NCI-H510A treated with DMSO at 0.1 percent for 48 hours (cell line): ENCODE measurements around the gene MCC.

ENCODE experiments used
- DNase-seq: peaks from one replicate; lab custom pipeline; 2025; lab: John Stamatoyannopoulos, UW

Gene MCC

GRCh38 chr5:113319256-113320053 lies 168.8 kb downstream of the MCC start:
- no peak for DNase-seq

DNA sequence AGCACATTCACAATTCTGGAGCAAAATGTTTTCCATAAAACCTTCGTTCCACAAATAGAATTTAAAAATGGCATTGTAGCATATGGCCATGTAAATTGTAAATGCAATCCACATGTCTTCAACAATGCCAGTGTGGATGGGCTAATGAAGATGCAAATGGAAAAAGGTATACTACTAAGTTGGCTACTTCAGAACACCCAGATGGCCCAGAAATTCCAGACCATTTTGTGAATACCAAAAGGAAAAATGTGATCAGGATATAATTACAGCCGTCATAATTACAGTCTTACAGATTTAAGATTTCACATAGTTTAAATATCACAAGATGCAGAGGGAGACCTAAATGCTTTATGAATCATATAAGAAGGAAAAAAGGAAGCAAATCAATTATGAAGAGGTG lies 170.6 kb downstream of the MCC start:
- DNase-seq, result no peak

- no peak for DNase-seq
Observed at GRCh38 chr5:113311301-113311700, 177.0 kb downstream of the MCC start.

GRCh38 chr5:113302120-113302519 lies 186.1 kb downstream of the MCC start:
- DNase-seq, result no peak

- DNase-seq, result no peak
Observed at GRCh38 chr5:113299591-113299990, 188.7 kb downstream of the MCC start.

- no peak for DNase-seq
Observed at GRCh38 chr5:113296676-113297075, 191.6 kb downstream of the MCC start.

DNA sequence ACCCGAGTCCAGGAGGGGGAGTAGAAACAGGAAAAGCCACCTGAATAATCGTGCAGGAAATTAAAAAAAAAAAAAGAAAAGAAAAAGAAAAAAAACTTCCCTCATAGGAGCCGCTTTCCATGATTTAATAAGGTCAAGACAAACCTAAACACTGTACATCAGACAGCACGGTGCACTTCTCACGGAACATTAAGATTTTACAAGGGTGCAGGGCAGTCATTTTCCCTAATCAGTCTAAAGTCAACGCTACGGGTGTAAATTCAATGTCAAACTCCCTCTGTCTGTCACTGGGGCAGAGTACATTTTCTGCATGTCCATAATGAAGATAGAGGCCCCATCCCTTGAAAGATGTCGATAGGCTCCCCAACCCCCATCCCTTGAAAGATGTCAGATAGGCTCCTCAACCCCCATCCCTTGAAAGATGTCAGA lies 193.1 kb downstream of the MCC start:
- no peak for DNase-seq

GRCh38 chr5:113294311-113295110 lies 193.7 kb downstream of the MCC start:
- DNase-seq, result no peak

DNA sequence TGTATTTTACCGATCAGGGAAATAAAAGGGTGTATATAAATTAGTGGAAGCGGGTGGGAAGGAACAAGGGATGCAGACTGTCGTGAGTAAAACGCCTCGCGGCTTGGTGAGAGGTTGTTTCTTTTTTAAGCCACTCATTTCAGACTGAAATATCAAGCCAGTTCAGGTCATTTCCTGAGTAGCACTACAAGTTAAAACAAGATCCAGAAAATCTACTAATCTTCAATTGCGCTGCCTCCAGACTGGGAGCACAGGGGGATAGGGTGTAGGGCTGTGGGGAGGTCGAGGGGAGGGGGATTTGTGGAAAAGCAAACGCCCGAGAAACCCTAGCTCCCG lies 194.3 kb downstream of the MCC start:
- no peak for DNase-seq

- DNase-seq, result no peak
Observed at GRCh38 chr5:113293068-113293974, 194.9 kb downstream of the MCC start.

GRCh38 chr5:113292462-113292861 lies 195.8 kb downstream of the MCC start:
- no peak for DNase-seq

DNA sequence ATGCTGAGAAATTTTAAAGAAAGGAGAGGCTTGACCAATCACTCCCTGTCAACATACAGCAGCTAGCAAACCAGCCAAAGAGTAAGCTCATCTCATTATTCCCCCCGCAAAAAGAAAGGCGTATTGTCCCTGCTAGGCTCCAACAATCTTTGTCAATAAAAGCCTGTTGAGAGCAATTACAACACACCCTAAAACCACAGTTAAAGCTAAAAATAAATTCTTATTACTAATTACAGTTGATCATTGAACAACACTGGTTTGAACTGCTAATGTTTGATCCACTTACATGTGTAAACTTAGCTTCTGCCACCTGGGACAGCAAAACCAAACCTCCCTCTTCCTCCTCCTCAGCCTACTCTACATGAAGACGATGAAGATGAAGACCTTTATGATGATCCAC lies 204.7 kb downstream of the MCC start:
- DNase-seq, result no peak

DNA sequence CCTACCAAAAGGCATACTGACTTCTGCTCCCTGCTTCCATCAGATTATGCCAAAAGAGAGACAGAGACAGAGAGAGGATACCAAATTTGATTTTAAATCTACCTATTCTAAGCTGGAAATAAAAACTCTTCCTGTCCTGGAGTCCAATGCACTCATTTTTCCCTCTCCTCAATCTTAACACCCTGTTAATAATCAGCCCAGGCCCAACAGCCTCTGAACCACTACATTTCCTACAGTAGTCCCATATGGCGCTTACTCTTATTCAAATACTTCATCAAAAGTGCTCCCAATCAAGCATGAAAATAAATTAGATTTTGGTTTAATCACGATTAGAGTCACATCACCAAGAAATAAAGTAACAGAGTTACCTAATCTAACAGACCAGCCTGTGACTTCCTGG lies 205.8 kb downstream of the MCC start:
- DNase-seq, result no peak

DNA sequence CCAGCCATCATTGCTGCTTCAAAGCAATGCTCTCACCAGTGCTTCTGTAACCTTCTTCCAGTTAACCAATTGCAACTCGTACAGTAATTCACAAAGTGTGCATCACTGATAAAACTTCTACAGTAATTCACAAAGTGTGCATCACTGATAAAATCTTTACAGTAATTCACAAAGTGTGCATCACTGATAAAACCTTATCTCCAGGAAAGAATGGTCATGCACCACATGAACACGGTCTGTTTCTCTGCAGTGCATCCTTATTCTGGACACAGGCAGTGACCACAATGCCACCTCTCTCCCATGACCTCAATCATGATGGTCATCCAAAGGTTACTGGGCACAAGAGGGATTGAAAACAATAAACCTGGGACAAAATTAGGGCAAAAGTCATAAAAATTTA lies 207.1 kb downstream of the MCC start:
- DNase-seq, result no peak

- DNase-seq, result no peak
Observed at GRCh38 chr5:113280541-113280940, 207.7 kb downstream of the MCC start.

DNA sequence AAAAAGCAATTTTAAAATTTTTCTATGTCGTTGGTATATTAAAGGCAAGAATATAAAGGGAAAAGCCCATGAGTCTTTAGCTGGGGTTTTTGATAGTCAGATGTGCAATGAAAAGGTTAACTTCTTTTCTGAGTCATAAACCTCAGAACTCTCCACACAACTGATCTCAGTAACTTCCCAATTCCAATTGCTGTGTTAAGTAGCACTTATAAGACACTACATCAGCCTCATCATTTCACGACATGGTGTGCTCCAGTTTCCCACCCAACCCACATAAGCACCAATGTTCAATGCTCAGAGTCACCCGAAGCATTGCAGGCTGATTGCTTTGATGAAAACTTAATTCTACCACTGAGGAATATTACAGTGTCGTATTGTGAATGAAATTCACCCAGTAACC lies 209.3 kb downstream of the MCC start:
- no peak for DNase-seq

DNA sequence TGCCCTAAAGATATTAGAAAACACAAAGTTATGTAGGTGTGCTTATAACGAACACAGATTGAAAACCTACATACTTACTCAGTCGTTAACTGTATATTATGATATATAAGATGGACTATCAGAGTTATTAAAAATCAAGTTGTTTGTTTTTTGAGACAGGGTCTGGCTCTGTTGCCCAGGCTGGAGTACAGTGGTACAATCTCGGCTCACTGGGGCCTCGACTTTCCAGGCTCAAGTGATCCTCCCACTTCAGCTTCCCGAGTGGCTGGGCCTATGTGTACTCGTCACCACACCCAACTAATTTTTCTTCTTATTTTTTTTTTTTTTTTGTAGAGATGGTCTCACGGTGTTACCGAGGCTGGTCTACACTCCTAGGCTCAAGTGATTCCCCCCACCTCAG lies 211.8 kb downstream of the MCC start:
- no peak for DNase-seq

- no peak for DNase-seq
Observed at GRCh38 chr5:113276001-113276400, 212.3 kb downstream of the MCC start.

DNA sequence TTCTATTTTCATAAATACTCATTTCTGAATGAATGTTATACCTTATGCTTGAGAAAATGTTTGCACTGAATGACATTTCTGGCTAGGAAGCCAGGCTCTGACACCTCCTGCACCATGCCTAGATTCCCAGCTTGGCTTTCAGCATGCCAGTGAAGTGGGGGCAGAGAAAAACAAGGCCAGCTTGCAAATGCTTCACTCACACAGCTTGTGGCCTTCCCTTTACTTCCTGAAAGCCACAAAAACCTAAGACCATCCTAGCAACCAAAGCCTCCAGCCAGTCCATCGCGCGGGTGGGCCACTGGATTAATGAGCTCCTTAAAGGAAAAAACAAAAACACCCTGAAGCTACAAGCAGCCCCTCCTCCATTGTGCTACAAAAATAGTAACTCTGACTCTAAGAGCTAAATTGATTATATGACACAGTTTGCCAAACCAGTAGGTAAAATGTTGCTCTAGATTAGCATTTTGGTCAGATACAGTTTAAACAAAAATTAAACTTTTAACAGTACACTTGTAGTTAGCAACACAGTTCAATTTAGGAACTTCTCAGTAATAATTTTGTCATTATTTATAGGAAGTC lies 213.3 kb downstream of the MCC start:
- no peak for DNase-seq

DNA sequence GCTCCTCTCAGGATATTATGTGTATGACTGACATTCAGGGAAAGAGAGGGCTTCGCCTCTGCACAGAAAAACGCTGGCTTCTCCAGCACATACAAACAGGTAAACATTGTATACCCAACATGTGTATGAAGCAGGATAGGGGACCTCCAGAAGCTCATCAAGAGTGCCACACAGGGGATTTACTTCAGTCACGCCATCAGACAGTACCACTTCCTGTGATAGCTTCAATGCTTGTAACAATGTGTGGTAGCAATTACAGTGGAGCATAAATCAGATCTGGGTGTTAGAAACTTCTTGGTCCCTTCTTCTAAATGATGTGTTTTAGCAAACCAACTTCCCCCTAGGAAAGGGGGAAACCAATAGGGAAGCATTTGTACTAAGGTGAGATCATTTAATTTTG lies 214.3 kb downstream of the MCC start:
- DNase-seq, result no peak

GRCh38 chr5:113271745-113272454 lies 216.4 kb downstream of the MCC start:
- no peak for DNase-seq

DNA sequence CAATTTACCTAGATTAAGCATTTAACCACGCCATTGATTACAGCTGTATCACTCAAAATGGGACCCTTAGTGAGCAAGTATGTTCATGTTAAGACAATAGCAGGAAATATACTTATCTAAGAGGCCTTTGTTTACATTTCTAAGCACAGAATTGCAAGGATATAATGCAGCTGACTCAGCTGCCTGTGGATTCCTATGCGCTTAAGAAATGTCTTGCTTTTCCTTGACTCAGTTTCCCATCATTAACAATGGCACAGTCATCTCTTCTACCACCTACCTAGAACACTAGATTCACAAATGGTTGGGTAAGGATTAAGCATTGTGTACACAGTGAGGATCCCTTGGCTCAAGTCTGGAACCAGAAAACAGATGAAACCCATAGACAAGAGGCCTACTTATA lies 217.2 kb downstream of the MCC start:
- no peak for DNase-seq
